Kidney epithelial cell (primary cell): ENCODE results near the gene AURKB. TPM values are rescaled to one million over a fixed set of nuclear protein-coding genes. Genes with fewer than 3 reads are reported as not detected.

Experiments used
- DNase-seq: peaks from one replicate; pipeline ENCODE4 v3.0.0-alpha.2; 2010; ENCODE audit warnings: low read depth
- H3K27me3 ChIP-seq: 2 replicates; pipeline ENCODE4 v1.6.0; 2011; ENCODE audit warnings: low read length; ENCODE audit not compliant: control insufficient read depth, insufficient read depth
- H3K36me3 ChIP-seq: 2 replicates; pipeline ENCODE4 v1.5.1; 2011; ENCODE audit warnings: low read length; ENCODE audit not compliant: control insufficient read depth, insufficient read depth
- H3K4me3 ChIP-seq: 2 replicates; pipeline ENCODE4 v1.5.1; 2011; ENCODE audit warnings: low read depth, mild to moderate bottlenecking, control low read depth, low read length
- total RNA-seq: library from RNA; depleted of rRNA; stranded (reverse); fragments of >200 nt; gene quantifications from 2 replicates; pipeline ENCODE4 v1.2.3, GENCODE V29; 2015
- TF ChIP-seq, protein P1 (sequence below): IDR thresholded peaks from 2 replicates; pipeline ENCODE4 v1.5.1; 2011; ENCODE audit warnings: mild to moderate bottlenecking, moderate library complexity, low read length, control low read depth, inconsistent platforms; ENCODE audit not compliant: insufficient read depth, poor library complexity, severe bottlenecking

AURKB gene
- total RNA-seq, 1 donor from 2014 or later = 21.6 TPM

DNA sequence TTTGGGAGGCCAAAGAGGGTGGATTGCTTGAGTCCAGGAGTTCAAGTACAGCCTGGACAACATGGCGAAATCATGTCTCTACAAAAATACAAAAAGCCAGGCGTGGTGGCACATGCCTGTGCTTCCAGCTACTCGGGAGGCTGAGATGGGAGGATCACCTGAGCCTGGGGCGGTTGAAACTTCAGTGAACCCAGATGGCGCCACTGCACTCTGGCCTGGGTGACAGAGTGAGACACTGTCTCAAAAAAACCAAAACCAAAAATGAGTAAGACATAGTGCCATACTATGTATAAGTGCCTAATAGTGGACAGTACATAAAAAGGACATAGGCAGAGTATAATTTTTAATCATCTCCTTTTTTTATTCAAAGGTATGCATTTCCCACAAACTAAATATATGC lies 33.5 kb upstream of the AURKB start:
- Histone ChIP-seq H3K4me3 (no peak overlapping the region), H3K27me3 (no peaks in the 10 kb centered on the region), H3K36me3 (peaks cover 3% of the 10 kb centered on the region)
- no peak for DNase-seq
- TF ChIP-seq, protein P1, sequence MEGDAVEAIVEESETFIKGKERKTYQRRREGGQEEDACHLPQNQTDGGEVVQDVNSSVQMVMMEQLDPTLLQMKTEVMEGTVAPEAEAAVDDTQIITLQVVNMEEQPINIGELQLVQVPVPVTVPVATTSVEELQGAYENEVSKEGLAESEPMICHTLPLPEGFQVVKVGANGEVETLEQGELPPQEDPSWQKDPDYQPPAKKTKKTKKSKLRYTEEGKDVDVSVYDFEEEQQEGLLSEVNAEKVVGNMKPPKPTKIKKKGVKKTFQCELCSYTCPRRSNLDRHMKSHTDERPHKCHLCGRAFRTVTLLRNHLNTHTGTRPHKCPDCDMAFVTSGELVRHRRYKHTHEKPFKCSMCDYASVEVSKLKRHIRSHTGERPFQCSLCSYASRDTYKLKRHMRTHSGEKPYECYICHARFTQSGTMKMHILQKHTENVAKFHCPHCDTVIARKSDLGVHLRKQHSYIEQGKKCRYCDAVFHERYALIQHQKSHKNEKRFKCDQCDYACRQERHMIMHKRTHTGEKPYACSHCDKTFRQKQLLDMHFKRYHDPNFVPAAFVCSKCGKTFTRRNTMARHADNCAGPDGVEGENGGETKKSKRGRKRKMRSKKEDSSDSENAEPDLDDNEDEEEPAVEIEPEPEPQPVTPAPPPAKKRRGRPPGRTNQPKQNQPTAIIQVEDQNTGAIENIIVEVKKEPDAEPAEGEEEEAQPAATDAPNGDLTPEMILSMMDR = no peak

DNA sequence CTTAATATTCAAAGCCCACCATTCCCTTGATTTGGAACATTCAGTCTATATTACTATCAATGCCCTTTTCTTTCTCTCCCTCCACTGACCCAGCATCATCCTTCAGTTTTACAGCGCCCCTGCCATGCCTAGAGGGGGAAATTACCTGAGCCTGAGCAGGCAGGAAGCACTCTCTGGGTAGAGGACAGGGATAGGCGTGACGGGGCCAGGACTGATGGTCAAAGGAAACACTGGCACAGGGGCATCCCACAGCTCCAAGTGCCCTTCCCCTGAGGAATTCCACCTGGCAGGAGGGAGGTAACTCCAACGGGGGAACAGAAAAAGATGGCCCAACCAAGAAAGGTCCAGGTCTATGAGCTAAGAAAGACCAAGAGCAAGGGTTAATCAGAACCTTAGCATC lies 27.5 kb upstream of the AURKB start:
- H3K27me3 ChIP-seq = no peaks in the 10 kb centered on the region
- no peak for DNase-seq
- H3K4me3 ChIP-seq = no peak overlapping the region
- peaks cover 6% of the 10 kb centered on the region for H3K36me3 ChIP-seq
- TF ChIP-seq, protein P1 = no peak

DNA sequence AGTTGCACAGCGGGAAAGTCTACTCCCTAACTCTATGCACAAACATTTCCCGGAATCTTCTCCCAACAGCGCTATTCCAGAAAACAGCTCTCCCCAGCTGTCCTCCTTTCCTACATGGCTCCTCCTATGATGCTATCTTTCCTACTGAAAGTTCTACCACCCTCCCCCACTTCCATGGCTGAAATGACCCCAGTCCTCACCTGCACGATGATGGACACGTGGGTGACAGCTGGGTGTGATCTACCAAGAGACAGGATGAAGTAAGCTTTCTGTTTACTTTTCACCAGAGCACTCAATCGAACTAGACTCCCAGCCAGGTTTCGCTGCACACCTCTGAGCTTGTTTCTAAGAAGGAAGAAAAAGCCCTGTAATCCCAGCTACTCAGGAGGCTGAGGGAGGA lies 26.8 kb upstream of the AURKB start:
- Histone ChIP-seq H3K4me3 (no peak overlapping the region), H3K36me3 (peaks cover 6% of the 10 kb centered on the region), H3K27me3 (no peaks in the 10 kb centered on the region)
- TF ChIP-seq, protein P1 = no peak
- DNase-seq = no peak

DNA sequence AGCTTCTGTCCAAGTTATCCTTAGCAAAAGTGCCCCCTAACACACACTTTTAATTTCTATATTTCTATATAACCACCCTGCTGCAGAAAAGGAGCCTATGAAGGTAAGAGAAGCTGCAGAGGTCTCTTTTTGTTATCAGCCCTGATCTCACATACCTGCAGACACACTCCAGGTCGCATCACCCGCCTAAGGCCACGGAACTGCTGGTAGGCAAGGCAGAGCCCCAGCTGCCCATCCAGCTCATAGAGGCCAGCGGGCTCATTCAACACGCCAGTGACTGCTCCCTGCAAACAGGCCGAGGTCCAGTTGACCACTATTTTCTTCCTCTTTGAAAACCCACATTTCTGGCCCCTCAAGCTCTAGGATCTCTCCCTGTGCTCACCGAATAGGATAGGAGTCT lies 25.3 kb upstream of the AURKB start:
- Histone ChIP-seq H3K36me3 (peaks cover 5% of the 10 kb centered on the region), H3K4me3 (no peak overlapping the region), H3K27me3 (no peaks in the 10 kb centered on the region)
- TF ChIP-seq, protein P1 = no peak
- no peak for DNase-seq

DNA sequence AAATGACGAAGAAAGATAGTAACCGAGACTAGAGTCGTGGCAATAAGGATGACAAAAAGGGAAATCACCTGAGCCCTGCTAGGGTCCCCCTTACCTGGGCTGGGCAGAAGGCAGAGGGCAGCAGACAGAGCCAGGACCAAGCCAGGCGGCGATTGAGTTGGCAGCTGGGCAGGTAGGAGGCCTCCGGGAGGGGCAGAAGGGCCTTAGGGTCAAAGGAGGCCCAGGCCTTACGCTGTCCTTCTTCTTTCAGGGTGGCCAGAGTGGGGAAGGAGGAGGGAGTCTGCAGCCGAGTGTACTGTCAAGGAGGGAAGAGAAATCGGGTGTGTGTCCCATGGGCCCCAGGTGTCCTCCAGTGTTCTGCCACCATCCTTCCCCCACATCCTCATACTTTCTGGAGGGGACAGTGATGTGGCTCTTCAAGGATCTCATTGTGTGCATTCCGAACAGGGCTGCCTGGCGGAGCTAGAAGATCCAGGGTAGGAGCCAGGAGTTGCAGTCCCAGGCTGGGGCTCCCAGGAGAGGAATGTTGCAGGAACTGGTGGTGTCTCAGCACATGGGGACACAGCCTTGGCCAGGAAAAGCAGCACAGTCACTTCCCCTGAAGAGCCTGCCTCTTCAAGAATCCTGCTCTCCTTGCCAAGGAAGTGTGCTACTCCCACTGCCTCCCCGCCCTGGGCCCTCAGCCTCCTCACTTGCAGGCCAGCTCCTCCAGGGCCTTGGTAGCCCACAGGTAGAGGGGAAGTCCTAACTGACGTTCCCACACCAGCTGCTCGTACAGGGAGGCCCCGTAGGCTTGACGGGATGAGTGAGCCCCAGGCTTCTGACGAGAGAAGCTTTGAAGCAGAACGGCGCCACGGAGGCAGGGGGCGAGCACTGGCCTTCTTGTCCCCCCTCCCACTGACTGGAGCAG lies 24.2 kb upstream of the AURKB start:
- Histone ChIP-seq H3K36me3 (peaks cover 5% of the 10 kb centered on the region), H3K27me3 (no peaks in the 10 kb centered on the region), H3K4me3 (no peak overlapping the region)
- no peak for DNase-seq
- TF ChIP-seq, protein P1 = no peak
